Measurements from ENCODE around the gene SPRED1. TPM values are rescaled to one million over a fixed set of nuclear protein-coding genes. Genes with fewer than 3 reads are reported as not detected.

SPRED1 gene
- total and polyA plus RNA-seq, 4 experiments from 2014 or later = 0.42 to 0.49 TPM; not detected in 2

- Histone ChIP-seq H3K4me3 (ENCODE audit: low read length in 2 of 2) (no peak overlapping the region), H3K27me3 (ENCODE audit: insufficient read depth, low read length) (no peaks in the 10 kb centered on the region), H3K36me3 (ENCODE audit: insufficient read depth, low read length) (no peaks in the 10 kb centered on the region), H3K27ac (ENCODE audit: low read depth, low read length) (no peak overlapping the region), H3K4me1 (ENCODE audit: insufficient read depth, low read length) (no peaks in the 10 kb centered on the region), H3K9me3 (ENCODE audit: control insufficient read depth in 1 of 2, low read length in 2 of 2) (no peaks in the 10 kb centered on the region)
- intact Hi-C loops (cut with micrococcal nuclease) = no loop called here
- CTCF ChIA-PET (ENCODE audit: partially characterized antibody) = interaction anchor here (0.6 kb wide), 1 partner anchor 14 kb away, joined by 3 read pairs; no protein-coding TSS in a partner anchor
- POLR2A ChIA-PET (ENCODE audit: partially characterized antibody) = no interaction called here
- Mint-ChIP-seq H3K27me3 (peaks cover 33 to 37% of the 10 kb centered on the region in 2 donors), H3K9me3 (peaks cover 0 to 5% (median 0%) of the 10 kb centered on the region in 8 donors), H3K27ac (no peak overlapping the region), H3K4me1 (no peaks in the 10 kb centered on the region), H3K36me3 (no peaks in the 10 kb centered on the region), H3K4me3 (no peak overlapping the region)
- no peak for DNase-seq
Measured at GRCh38 chr15:38401106-38401505, 148.5 kb downstream of the SPRED1 start.

GRCh38 chr15:38401701-38402100 is 149.1 kb downstream of the SPRED1 start:
- Mint-ChIP-seq H3K27ac (no peak overlapping the region), H3K4me1 (no peaks in the 10 kb centered on the region), H3K36me3 (no peaks in the 10 kb centered on the region), H3K27me3 (peaks cover 31 to 35% of the 10 kb centered on the region in 2 donors), H3K4me3 (no peak overlapping the region), H3K9me3 (peaks cover 0 to 5% (median 0%) of the 10 kb centered on the region in 8 donors)
- POLR2A ChIA-PET (ENCODE audit: partially characterized antibody) = no interaction called here
- no peak overlapping the region for H3K27ac ChIP-seq (ENCODE audit: low read depth, low read length)
- no peaks in the 10 kb centered on the region for H3K27me3 ChIP-seq (ENCODE audit: insufficient read depth, low read length)
- no peaks in the 10 kb centered on the region for H3K9me3 ChIP-seq (ENCODE audit: control insufficient read depth in 1 of 2, low read length in 2 of 2)
- CTCF ChIA-PET (ENCODE audit: partially characterized antibody) = interaction anchor here (0.6 kb wide), 1 partner anchor 15 kb away, joined by 3 read pairs; no protein-coding TSS in a partner anchor
- H3K36me3 ChIP-seq (ENCODE audit: insufficient read depth, low read length) = no peaks in the 10 kb centered on the region
- DNase-seq = no peak
- no peaks in the 10 kb centered on the region for H3K4me1 ChIP-seq (ENCODE audit: insufficient read depth, low read length)
- H3K4me3 ChIP-seq (ENCODE audit: low read length in 2 of 2) = no peak overlapping the region
- intact Hi-C loops (cut with micrococcal nuclease) = no loop called here

- POLR2A ChIA-PET (ENCODE audit: partially characterized antibody) = no interaction called here
- H3K4me3 ChIP-seq (ENCODE audit: low read length in 2 of 2) = no peak overlapping the region
Measured at GRCh38 chr15:38406436-38406835, 153.8 kb downstream of the SPRED1 start.

More at GRCh38 chr15:38406436-38406835, 153.8 kb downstream of the SPRED1 start:
- CTCF ChIA-PET (ENCODE audit: partially characterized antibody) = no interaction called here
- H3K27me3 ChIP-seq (ENCODE audit: insufficient read depth, low read length) = no peaks in the 10 kb centered on the region
- H3K9me3 ChIP-seq (ENCODE audit: control insufficient read depth in 1 of 2, low read length in 2 of 2) = no peaks in the 10 kb centered on the region
- Mint-ChIP-seq H3K27ac (no peak overlapping the region), H3K4me1 (no peaks in the 10 kb centered on the region), H3K27me3 (peaks cover 21 to 23% of the 10 kb centered on the region in 2 donors), H3K9me3 (peaks cover 0 to 5% (median 0%) of the 10 kb centered on the region in 8 donors), H3K4me3 (no peak overlapping the region), H3K36me3 (no peaks in the 10 kb centered on the region)
- intact Hi-C loops (cut with micrococcal nuclease) = no loop called here
- H3K36me3 ChIP-seq (ENCODE audit: insufficient read depth, low read length) = no peaks in the 10 kb centered on the region
- no peaks in the 10 kb centered on the region for H3K4me1 ChIP-seq (ENCODE audit: insufficient read depth, low read length)
- DNase-seq = no peak
- H3K27ac ChIP-seq (ENCODE audit: low read depth, low read length) = no peak overlapping the region

Other genes with a start within 250 kb of the SPRED1 start
- 10 to 100 TPM; 22.0 to 26.3 TPM for gene FAM98B, start 201.3 kb downstream of the SPRED1 start, total RNA-seq
- 1 to 10 TPM; 3.3 TPM for gene FAM98B, start 201.3 kb downstream of the SPRED1 start, polyA plus RNA-seq

All from CD4-positive, alpha-beta memory T cell (primary cell).